NCI-H1436 (cell line): Measurements from ENCODE around the gene PIKFYVE.
"Not testable (repeated sequence)": the region's sequence is repeated elsewhere in the genome, so short reads cannot be mapped to it uniquely, and the experiment has no call there.

Experiments used
- DNase-seq: peaks from one replicate; lab custom pipeline; 2025; lab: John Stamatoyannopoulos, UW

PIKFYVE gene

DNA sequence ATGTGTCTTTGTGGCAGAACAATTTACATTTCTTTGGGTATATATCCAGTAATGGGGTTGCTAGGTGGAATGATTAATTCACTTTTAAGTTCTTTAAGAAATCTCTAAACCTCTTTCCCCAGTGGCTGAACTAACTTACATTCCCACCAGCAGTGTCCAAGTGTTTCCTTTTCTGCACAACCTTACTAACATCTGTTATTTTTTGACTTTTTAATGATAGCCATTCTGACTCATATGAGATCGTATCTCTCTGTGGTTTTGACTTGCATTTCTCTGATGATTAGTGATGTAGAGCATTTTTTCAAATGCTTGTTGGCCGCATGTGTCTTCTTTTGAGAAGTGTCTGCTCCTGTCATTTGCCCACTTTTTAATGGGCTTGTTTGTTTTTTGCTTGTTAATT lies 97.4 kb downstream of the PIKFYVE start:
- no peak for DNase-seq

GRCh38 chr2:208366215-208367127 lies 100.4 kb downstream of the PIKFYVE start:
- no peak for DNase-seq

DNA sequence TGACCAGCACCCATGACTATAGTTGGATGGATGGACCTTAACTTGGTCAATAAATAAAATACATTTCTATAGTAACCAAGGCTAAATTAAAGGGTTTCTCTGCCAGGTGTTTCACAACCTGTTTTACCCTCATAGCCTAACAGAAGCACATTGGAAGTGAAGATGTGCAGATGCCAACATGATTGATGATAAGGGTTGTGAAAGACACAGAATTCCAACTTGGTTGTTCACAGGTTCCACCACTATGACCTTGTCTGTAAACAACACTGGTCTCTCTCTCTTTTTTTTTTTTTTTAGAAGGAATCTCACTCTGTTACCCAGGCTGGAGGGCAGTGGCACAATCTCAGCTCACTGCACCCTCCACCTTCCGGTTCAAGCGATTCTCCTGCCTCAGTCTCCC lies 103.0 kb downstream of the PIKFYVE start:
- DNase-seq, result no peak

GRCh38 chr2:208370881-208371633 lies 105.0 kb downstream of the PIKFYVE start:
- DNase-seq, result no peak

DNA sequence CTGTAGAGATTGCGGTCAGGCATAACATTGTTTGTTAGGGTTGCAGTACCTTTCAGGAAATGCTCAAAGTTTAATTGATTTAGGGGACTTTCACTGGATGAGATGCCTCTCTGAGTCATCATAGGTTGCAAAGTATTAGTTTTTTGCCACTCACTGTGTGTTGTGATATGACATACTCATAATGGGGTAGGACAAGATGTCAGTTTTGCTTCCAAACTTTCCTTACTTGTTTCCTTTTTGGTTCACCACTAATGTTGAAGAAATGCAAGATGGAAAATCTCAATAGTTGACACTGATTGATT lies 105.5 kb downstream of the PIKFYVE start:
- no peak for DNase-seq

DNA sequence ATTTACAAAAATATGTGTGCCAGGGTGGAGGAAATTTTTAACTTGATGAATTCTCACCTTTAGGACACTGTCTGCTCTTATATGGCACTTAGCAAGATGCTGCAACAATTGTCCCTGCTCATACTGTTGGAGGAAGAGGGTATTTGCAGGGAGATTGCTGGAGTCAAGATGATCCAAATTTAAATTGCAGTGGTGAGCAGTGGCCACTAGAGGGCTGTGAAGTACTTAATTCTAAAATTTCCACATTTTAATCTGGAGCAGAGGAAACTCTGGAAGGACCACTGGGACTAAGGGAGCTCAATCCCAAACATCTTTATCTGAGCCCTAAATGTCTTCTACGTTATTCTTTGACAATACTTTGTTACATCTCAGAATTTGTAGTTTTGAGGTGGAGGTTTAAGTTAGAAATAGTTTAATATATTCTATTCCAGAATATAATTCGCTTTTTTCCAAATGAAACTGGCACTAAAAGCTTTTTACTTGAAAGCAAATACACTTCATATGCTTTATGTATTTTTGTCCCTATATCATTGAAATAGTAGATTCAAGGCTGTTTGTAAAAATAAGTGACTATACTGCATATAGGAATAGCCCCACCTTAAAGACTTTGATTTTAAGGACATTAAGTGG lies 107.5 kb downstream of the PIKFYVE start:
- peak; percentile 38 for DNase-seq

DNA sequence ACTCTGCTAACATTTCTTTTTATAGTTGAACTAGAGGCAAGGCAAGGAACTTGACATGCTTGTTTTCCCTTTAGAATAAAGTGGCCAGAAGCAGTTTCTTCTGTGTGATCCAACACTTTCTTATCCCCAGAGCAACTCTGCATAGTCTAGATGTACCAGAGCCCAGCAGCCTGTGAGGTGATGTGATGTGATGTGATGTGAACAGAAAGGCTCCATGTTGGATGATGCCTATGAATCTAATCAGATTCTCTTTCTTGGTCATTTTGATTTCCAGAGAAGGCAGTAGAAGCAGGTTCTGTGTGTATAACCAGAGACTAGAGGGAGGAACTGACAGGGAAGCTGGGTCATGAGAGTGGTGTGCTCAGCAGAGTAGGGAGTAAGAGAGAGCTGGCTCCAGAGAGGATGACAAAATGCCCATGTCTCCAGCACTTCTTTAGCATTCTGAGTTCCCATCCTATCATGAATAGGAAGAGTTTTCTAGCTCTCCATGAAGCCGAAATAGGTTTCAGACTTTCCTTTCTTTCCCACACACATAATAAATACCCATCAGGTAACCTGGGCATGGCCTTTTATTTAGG lies 109.5 kb downstream of the PIKFYVE start:
- DNase-seq, result no peak

DNA sequence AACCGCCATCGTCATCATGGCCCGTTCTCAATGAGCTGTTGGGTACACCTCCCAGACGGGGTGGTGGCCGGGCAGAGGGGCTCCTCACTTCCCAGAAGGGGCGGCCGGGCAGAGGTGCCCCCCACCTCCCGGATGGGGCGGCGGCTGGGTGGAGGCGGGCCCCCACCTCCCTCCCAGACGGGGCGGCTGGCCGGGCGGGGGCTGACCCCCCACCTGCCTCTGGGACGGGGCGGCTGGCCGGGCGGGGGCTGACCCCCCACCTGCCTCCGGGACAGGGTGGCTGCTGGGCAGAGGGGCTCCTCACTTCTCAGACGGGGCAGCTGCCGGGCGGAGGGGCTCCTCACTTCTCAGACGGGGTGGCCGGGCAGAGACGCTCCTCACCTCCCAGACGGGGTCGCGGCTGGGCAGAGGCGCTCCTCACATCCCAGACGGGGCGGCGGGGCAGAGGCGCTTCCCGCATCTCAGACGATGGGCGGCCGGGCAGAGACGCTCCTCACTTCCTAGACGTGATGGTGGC lies 111.3 kb downstream of the PIKFYVE start:
- not testable (repeated sequence) for DNase-seq

GRCh38 chr2:208379192-208379591 lies 113.1 kb downstream of the PIKFYVE start:
- no peak for DNase-seq

GRCh38 chr2:208384637-208385036 lies 118.6 kb downstream of the PIKFYVE start:
- no peak for DNase-seq

DNA sequence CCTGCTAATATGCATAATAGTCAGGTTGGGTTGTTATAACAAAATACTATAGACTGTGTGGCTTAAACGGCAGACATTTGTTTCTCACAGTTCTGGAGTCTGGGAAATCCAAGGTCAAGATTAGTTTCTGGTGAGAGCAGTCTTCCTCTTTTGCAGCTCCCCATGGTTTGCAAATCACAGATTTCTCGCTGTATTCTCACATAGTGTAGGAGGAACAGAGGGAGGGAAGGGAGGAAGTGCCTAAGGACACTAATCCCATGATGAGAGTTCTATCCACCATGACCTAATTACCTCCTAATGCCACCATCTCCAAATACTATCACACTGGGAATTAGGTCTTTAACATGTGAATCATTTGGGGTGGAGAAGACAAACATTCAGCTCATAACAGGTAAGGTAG lies 120.5 kb downstream of the PIKFYVE start:
- no peak for DNase-seq

DNA sequence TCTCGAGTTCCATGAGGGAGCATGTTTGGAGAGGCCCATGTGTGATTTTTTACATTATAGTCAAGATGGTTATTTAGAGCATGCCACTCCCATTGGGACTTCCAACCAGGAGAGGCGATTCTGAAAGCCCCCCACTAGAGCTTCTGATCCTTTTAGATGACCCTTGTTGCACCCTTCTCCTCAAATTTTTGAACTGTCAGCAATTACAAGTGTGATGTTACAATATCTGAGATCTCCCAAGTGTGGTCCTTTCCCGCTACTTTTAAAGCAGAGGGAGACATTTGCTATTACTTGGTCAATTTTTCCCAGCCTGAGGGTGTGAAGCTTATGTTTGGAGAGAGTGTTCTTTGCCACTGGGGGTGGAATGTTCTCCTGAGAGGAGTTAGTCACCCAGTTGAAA lies 123.9 kb downstream of the PIKFYVE start:
- no peak for DNase-seq

- no peak for DNase-seq
Observed at GRCh38 chr2:208392300-208392699, 126.2 kb downstream of the PIKFYVE start.

GRCh38 chr2:208396796-208397195 lies 130.7 kb downstream of the PIKFYVE start:
- not testable (repeated sequence) for DNase-seq

- no peak for DNase-seq
Observed at GRCh38 chr2:208399201-208399600, 133.1 kb downstream of the PIKFYVE start.

DNA sequence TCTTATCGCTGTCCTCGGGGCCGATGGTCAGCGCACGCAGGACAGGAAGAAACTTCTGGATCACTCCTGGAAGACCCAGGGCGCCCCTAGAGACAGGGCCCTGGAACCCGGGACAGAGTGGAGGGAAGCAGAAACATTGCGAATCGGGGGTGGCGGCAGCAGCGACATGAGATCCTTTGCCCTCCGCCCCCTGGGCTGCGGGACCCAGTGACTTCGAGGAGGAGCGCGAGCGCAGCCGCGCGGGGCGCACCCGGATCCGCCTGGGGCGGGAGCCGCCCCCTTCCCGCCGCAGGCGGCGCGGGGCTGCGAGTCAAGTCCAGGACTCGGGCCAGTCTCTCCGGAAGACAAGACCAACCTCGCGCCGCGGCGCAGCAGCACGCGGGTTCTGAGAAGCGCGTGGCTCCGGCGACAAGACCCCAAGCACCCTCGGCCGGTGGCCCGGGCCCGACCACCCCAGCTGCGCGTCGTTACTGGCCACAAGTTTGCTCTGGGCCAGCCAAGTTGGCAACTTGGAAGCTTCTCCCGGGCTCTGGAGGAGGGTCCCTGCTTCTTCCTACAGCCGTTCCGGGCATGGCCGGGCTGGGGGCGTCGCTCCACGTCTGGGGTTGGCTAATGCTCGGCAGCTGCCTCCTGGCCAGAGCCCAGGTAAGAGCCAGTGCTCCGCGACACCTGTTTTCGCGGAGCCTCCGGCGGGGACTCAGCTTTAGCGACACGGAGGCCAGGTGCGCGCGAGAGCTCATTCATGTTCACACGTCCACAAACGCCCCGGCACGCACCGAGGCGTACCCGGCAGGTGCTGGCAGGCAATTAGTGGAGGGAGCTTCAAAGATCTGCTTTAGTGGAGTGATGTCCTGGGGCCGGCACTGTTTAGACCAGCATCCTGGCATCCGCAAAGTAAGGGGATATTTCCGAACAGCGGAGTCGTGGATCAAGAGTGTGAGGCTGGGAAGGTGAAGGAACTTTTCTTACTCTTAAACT lies 140.7 kb downstream of the PIKFYVE start, which contains the start of gene PTH2R:
Gene PTH2R (plus strand): TSS at position 319 of the 978 bp plus-strand sequence. CDS start 252 bp downstream, at position 571.
- DNase-seq, result peak; percentile 50

- DNase-seq, result peak; percentile 58
Observed at GRCh38 chr2:208407667-208408066, 141.6 kb downstream of the PIKFYVE start.
